Kasumi-1 (cell line): Measurements from ENCODE around the gene UNC79.

Experiments
- DNase-seq, 2 experiments: peaks; one replicate each; lab custom pipeline; 2025; lab: John Stamatoyannopoulos, UW

Gene UNC79

GRCh38 chr14:93708311-93708734 lies 277.6 kb downstream of the UNC79 start:
- no peak for DNase-seq

GRCh38 chr14:93708800-93709199 lies 278.1 kb downstream of the UNC79 start:
- no peak for DNase-seq

- no peak for DNase-seq
Measured at GRCh38 chr14:93709249-93709648, 278.5 kb downstream of the UNC79 start.

- no peak for DNase-seq
Measured at GRCh38 chr14:93712079-93712837, 281.5 kb downstream of the UNC79 start.

- DNase-seq: no peak
Measured at GRCh38 chr14:93712838-93713724, 282.3 kb downstream of the UNC79 start.

GRCh38 chr14:93713726-93714405 lies 283.1 kb downstream of the UNC79 start:
- DNase-seq: no peak

- DNase-seq: no peak
Measured at GRCh38 chr14:93714605-93715004, 283.9 kb downstream of the UNC79 start.

GRCh38 chr14:93715279-93715927 lies 284.7 kb downstream of the UNC79 start:
- no peak for DNase-seq

GRCh38 chr14:93716002-93716745 lies 285.4 kb downstream of the UNC79 start:
- no peak for DNase-seq

- DNase-seq: no peak
Measured at GRCh38 chr14:93716746-93717667, 286.3 kb downstream of the UNC79 start.

- DNase-seq: no peak
Measured at GRCh38 chr14:93717668-93718320, 287.1 kb downstream of the UNC79 start.

GRCh38 chr14:93719256-93719655 lies 288.5 kb downstream of the UNC79 start:
- no peak for DNase-seq

- no peak for DNase-seq
Measured at GRCh38 chr14:93720076-93720815, 289.5 kb downstream of the UNC79 start.

- DNase-seq: no peak
Measured at GRCh38 chr14:93720981-93721483, 290.3 kb downstream of the UNC79 start.

- no peak for DNase-seq
Measured at GRCh38 chr14:93723001-93723400, 292.3 kb downstream of the UNC79 start.

GRCh38 chr14:93725002-93725582 lies 294.4 kb downstream of the UNC79 start:
- DNase-seq: no peak

- DNase-seq: no peak
Measured at GRCh38 chr14:93725993-93726392, 295.3 kb downstream of the UNC79 start.

GRCh38 chr14:93727039-93727740 lies 296.5 kb downstream of the UNC79 start:
- no peak for DNase-seq
